NCI-H345 treated with DMSO at 0.1 percent for 48 hours (cell line): ENCODE data around the gene RABGEF1.
"Not testable (repeated sequence)": the region's sequence is repeated elsewhere in the genome, so short reads cannot be mapped to it uniquely, and the experiment has no call there.

Experiments used
- DNase-seq: peaks from one replicate; lab custom pipeline; 2025; ENCODE audit not compliant: unreplicated experiment; lab: John Stamatoyannopoulos, UW

The RABGEF1 gene

DNA sequence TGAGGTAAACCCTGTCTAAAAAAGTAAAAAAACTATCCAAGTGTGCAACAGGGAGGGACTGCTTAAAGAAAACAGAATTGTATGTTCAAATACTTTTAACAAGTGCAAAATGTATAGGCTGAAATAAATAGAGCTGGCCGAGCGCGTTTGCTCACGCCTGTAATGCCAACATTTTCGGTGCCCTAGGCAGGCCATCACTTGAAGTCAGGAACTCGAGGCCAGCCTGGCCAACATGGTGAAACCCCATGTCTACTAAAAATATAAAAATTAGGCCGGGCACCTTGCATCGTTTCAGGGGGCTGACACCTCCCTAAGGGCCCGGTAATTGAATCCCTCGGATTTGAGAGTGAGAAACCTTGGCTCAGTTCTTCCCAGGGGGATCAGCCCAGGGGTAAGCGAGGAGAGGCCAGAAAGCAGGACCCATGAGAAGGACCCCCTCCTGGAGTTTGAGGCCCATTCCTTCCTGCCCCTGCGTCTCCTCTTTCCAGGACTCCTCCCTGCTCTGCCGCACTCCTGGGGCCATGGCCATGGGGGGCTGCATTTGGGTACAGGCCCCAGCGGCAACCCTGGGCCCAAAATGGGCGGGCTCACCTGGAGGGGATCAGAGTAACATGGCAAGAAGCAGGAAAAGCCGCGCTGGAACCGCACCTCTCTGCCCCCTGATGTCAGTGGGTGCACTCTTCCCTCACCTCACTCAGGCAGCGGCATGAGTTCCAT is 105.0 kb downstream of the RABGEF1 start:
- DNase-seq, result no peak

DNA sequence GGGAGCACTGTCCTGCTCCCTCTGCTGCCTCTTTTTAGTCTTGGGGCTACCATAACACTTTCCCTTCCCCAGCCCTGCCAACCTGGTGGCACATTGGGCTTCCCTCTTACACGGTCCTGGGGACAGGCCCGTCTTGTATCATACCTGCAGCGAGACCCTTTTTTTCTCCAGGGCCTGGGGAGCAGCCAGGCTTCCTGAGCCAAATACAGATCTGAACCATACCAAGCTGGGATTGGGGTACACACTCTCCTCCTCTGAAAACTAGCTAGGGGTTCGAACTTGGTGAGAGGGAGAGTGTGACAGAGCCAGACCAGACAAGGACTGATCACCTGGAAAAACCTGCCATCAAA is 105.5 kb downstream of the RABGEF1 start:
- not testable (repeated sequence) for DNase-seq

GRCh38 chr7:66847523-66847855 is 107.0 kb downstream of the RABGEF1 start:
- not testable (repeated sequence) for DNase-seq

GRCh38 chr7:66847879-66848790 is 107.6 kb downstream of the RABGEF1 start:
- no peak for DNase-seq

GRCh38 chr7:66859339-66859738 is 118.8 kb downstream of the RABGEF1 start:
- DNase-seq, result no peak

DNA sequence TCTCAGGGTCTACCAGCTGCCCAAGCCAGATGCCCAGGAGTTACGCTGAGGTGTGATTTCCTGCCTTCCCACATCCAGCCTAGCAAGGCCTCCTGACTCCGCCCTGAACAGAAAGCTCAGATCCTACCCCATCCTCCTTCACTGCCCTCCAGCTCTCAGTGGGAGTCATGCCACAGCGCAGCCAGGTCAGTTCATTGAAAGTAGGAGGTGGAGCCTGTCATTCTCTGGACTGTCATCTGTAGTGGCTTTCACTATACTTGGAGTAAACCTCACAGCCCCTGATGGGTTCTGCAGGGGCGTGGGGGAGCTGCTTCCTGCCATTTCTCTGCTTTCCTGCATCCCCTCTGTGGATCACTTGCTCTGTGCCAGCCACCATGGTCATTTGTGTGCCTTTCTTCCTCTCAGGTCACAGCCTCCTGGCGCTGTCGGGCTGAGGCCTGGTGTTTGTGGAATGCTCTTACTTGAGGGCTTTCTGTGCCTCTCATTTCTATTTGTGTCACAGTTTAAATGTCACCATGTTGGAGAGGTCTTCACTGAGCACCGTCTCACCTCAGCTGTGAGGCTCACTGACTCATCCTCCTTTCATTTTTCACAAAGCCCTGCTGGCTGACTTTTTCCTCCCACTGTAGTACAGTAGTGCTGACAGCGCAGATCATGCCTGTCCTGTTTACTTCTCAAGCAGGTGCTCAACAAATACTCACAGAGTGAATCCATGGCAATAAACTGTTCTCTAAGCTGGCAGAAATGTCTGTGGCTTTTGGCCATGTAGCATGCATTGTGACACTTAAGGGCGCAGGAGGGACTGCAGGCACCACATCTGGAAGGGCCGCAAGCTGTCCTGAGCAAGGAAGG is 119.5 kb downstream of the RABGEF1 start:
- DNase-seq, result no peak

DNA sequence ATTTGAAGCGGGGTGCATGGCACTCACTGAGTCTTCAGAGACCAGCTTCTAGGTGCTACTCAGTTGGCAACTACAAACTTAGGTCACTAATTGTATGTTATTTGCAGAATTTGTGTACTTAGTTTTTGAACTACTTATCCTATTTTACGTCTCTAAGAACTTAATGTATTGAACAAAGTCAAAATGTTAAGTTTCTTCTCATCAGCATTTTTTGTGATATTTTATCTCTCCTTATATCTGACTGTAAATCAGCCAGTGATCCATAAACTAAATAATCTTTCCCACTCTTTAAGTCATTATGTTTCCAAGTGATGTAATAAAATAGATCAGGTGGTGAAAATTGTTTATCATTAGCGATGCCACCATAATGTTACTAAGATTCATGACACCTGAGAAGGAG is 120.2 kb downstream of the RABGEF1 start:
- no peak for DNase-seq
